Renal pelvis (tissue), 12 donors: Measurements from ENCODE around the gene BLTP2. TPM values are rescaled to one million over a fixed set of nuclear protein-coding genes. Genes with fewer than 3 reads are reported as not detected.
"Not testable (repeated sequence)": the region's sequence is repeated elsewhere in the genome, so short reads cannot be mapped to it uniquely, and the experiment has no call there.

Experiments used
- DNase-seq: peaks from one replicate; pipeline ENCODE4 v3.0.0-alpha.2; 2013
- long read RNA-seq, 16 experiments: transcript quantifications; one replicate each; lab custom pipeline, GENCODE V29; 2026
- polyA plus RNA-seq, 3 donors: library from polyadenylated mRNA; unstranded; fragments of 120-200 nt; gene quantifications; one replicate each; pipeline ENCODE4 v1.2.1, GENCODE V29; 2013; ENCODE audit not compliant: insufficient read length in 3 of 3

The BLTP2 gene
- polyA plus RNA-seq = 100 to 1,000 TPM in 1 of 3 donors, 10 to 100 TPM in 2; 86.0 to 106 (median 99.9) TPM
- long read RNA-seq, donor 1, partial matches to known transcripts = 0 of 3 reads
- long read RNA-seq, donor 1, other reads (novel, unspliced or antisense) = 0 of 3 reads
- long read RNA-seq, donor 2, partial matches to known transcripts = 0 of 1 reads
- long read RNA-seq, donor 2, other reads (novel, unspliced or antisense) = 0 of 1 reads
- long read RNA-seq, donor 3, partial matches to known transcripts = 0 of 2 reads
- long read RNA-seq, donor 3, other reads (novel, unspliced or antisense) = 0 of 2 reads
- long read RNA-seq, donor 4, full-length matches to known transcripts = 2 of 8 reads
- long read RNA-seq, donor 4, partial matches to known transcripts = 6 of 8 reads
- long read RNA-seq, donor 4, other reads (novel, unspliced or antisense) = 0 of 8 reads
- long read RNA-seq, donor 5, transcript KIAA0100-210 (11 exons, 1,582 nt) = major isoform, 5 of 5 reads
- long read RNA-seq, donor 5, partial matches to known transcripts = 0 of 5 reads
- long read RNA-seq, donor 5, other reads (novel, unspliced or antisense) = 0 of 5 reads
- long read RNA-seq, donor 6, transcript KIAA0100-210 (11 exons, 1,582 nt) = major isoform, 12 of 23 reads
- long read RNA-seq, donor 6, partial matches to known transcripts = 11 of 23 reads
- long read RNA-seq, donor 6, other reads (novel, unspliced or antisense) = 0 of 23 reads
- long read RNA-seq, donor 7, transcript KIAA0100-210 (11 exons, 1,582 nt) = major isoform, 7 of 23 reads
- long read RNA-seq, donor 7, partial matches to known transcripts = 12 of 23 reads
- long read RNA-seq, donor 7, other reads (novel, unspliced or antisense) = 0 of 23 reads
- long read RNA-seq, donor 8, partial matches to known transcripts = 6 of 13 reads
- long read RNA-seq, donor 8, other reads (novel, unspliced or antisense) = 0 of 13 reads
- long read RNA-seq, donor 9, partial matches to known transcripts = 11 of 17 reads
- long read RNA-seq, donor 9, other reads (novel, unspliced or antisense) = 0 of 17 reads
- long read RNA-seq, donor 10, full-length matches to known transcripts = 11 of 37 reads
- long read RNA-seq, donor 10, partial matches to known transcripts = 26 of 37 reads
- long read RNA-seq, donor 10, other reads (novel, unspliced or antisense) = 0 of 37 reads
- long read RNA-seq, donor 11, partial matches to known transcripts = 0 of 5 reads
- long read RNA-seq, donor 11, other reads (novel, unspliced or antisense) = 0 of 5 reads
- long read RNA-seq, donor 12, full-length matches to known transcripts = 9 of 19 reads
- long read RNA-seq, donor 12, partial matches to known transcripts = 10 of 19 reads
- long read RNA-seq, donor 12, other reads (novel, unspliced or antisense) = 0 of 19 reads
- long read RNA-seq, donor 13, full-length matches to known transcripts = 9 of 9 reads
- long read RNA-seq, donor 13, partial matches to known transcripts = 0 of 9 reads
- long read RNA-seq, donor 13, other reads (novel, unspliced or antisense) = 0 of 9 reads
- long read RNA-seq, donor 14 = 0 reads
- long read RNA-seq, donor 15 = 0 reads
- long read RNA-seq, donor 16, partial matches to known transcripts = 5 of 9 reads
- long read RNA-seq, donor 16, other reads (novel, unspliced or antisense) = 0 of 9 reads

GRCh38 chr17:28644787-28645575 lies at the start of gene BLTP2:
BLTP2 (minus strand) TSS chr17:28645158; CDS start chr17:28645056, 102 bp downstream.
- peak; percentile 95 for DNase-seq

- DNase-seq = no peak
Measured at GRCh38 chr17:28693869-28694268, 48.9 kb upstream of the BLTP2 start.

GRCh38 chr17:28689011-28689410 lies 44.1 kb upstream of the BLTP2 start:
- no peak for DNase-seq

- DNase-seq = no peak
Measured at GRCh38 chr17:28688481-28688880, 43.5 kb upstream of the BLTP2 start.

- no peak for DNase-seq
Measured at GRCh38 chr17:28686296-28686695, 41.3 kb upstream of the BLTP2 start.

GRCh38 chr17:28685366-28685765 lies 40.4 kb upstream of the BLTP2 start:
- DNase-seq = no peak

- DNase-seq = peak; percentile 41
Measured at GRCh38 chr17:28684963-28685362, 40.0 kb upstream of the BLTP2 start.

- no peak for DNase-seq
Measured at GRCh38 chr17:28682655-28683054, 37.7 kb upstream of the BLTP2 start.

GRCh38 chr17:28675980-28676379 lies 31.0 kb upstream of the BLTP2 start:
- DNase-seq = no peak

GRCh38 chr17:28675490-28675889 lies 30.5 kb upstream of the BLTP2 start:
- DNase-seq = no peak

GRCh38 chr17:28669918-28670317 lies 25.0 kb upstream of the BLTP2 start:
- DNase-seq = no peak

- no peak for DNase-seq
Measured at GRCh38 chr17:28667870-28668269, 22.9 kb upstream of the BLTP2 start.

- no peak for DNase-seq
Measured at GRCh38 chr17:28665994-28666393, 21.0 kb upstream of the BLTP2 start.

- DNase-seq = no peak
Measured at GRCh38 chr17:28663723-28664122, 18.8 kb upstream of the BLTP2 start.

GRCh38 chr17:28662527-28662829 lies 17.5 kb upstream of the BLTP2 start:
- DNase-seq = no peak

GRCh38 chr17:28661635-28662526 lies 16.9 kb upstream of the BLTP2 start, which contains the start of the genes SDF2 and SUPT6H:
SDF2 (minus strand) TSS chr17:28661906; CDS start chr17:28661876, 30 bp downstream.
SUPT6H (plus strand) TSS chr17:28662205; CDS start chr17:28673402, 11,197 bp downstream.
- peak; percentile 92 for DNase-seq

GRCh38 chr17:28659497-28659881 lies 14.5 kb upstream of the BLTP2 start:
- DNase-seq = not testable (repeated sequence)

GRCh38 chr17:28658766-28659496 lies 14.0 kb upstream of the BLTP2 start:
- DNase-seq = not testable (repeated sequence)
